DMS 273 (cell line): ENCODE results near the gene SPATA2L.
"Not testable (repeated sequence)": the region's sequence is repeated elsewhere in the genome, so short reads cannot be mapped to it uniquely, and the experiment has no call there.

Experiments
- DNase-seq: peaks from one replicate; lab custom pipeline; 2025; ENCODE audit not compliant: unreplicated experiment; lab: John Stamatoyannopoulos, UW

SPATA2L gene

GRCh38 chr16:89709166-89709565 lies 7.7 kb upstream of the SPATA2L start:
- DNase-seq: no peak

GRCh38 chr16:89708481-89708931 lies 7.0 kb upstream of the SPATA2L start:
- DNase-seq: no peak

GRCh38 chr16:89707695-89708094 lies 6.2 kb upstream of the SPATA2L start:
- DNase-seq: no peak

GRCh38 chr16:89706518-89707260 lies 5.2 kb upstream of the SPATA2L start:
- no peak for DNase-seq

GRCh38 chr16:89705006-89705405 lies 3.5 kb upstream of the SPATA2L start:
- no peak for DNase-seq

- DNase-seq: peak; percentile 47
These were observed 2.8 kb upstream of the SPATA2L start for GRCh38 chr16:89704281-89704680.

GRCh38 chr16:89700649-89701424 lies 668 bp downstream of the SPATA2L start:
- peak; percentile 82 for DNase-seq

GRCh38 chr16:89700100-89700648 lies 1.3 kb downstream of the SPATA2L start:
- peak; percentile 99 for DNase-seq

GRCh38 chr16:89699629-89700099 lies 1.8 kb downstream of the SPATA2L start:
- not testable (repeated sequence) for DNase-seq

GRCh38 chr16:89698717-89699116 lies 2.8 kb downstream of the SPATA2L start:
- not testable (repeated sequence) for DNase-seq

- DNase-seq: peak; percentile 77
These were observed 3.7 kb downstream of the SPATA2L start for GRCh38 chr16:89697616-89698331.

- peak; percentile 84 for DNase-seq
These were observed 4.3 kb downstream of the SPATA2L start for GRCh38 chr16:89697161-89697615.

- DNase-seq: no peak
These were observed 4.8 kb downstream of the SPATA2L start for GRCh38 chr16:89696670-89697128.

GRCh38 chr16:89695875-89696669 lies 5.4 kb downstream of the SPATA2L start:
- DNase-seq: no peak

- DNase-seq: no peak
These were observed 6.2 kb downstream of the SPATA2L start for GRCh38 chr16:89695086-89695874.

GRCh38 chr16:89694784-89695085 lies 6.8 kb downstream of the SPATA2L start:
- not testable (repeated sequence) for DNase-seq

GRCh38 chr16:89693931-89694783 lies 7.3 kb downstream of the SPATA2L start:
- DNase-seq: no peak

- no peak for DNase-seq
These were observed 8.2 kb downstream of the SPATA2L start for GRCh38 chr16:89693289-89693731.
